Bone marrow (tissue), 2 donors: ENCODE data around the gene NME5.

ENCODE experiments used
- DNase-seq, 2 donors: peaks; one replicate each; lab custom pipeline; 2025; lab: John Stamatoyannopoulos, UW

Gene NME5

GRCh38 chr5:138132543-138132942 is 6.7 kb downstream of the NME5 start:
- no peak for DNase-seq

GRCh38 chr5:138129347-138129746 is 9.9 kb downstream of the NME5 start:
- no peak for DNase-seq

GRCh38 chr5:138128334-138128733 is 10.9 kb downstream of the NME5 start:
- no peak for DNase-seq

GRCh38 chr5:138115254-138115653 is 24.0 kb downstream of the NME5 start:
- no peak for DNase-seq

GRCh38 chr5:138111937-138112336 is 27.3 kb downstream of the NME5 start:
- no peak for DNase-seq

- no peak for DNase-seq
Measured at GRCh38 chr5:138111181-138111580, 28.0 kb downstream of the NME5 start.

GRCh38 chr5:138110266-138110963 is 28.8 kb downstream of the NME5 start:
- DNase-seq: no peak

- no peak for DNase-seq
Measured at GRCh38 chr5:138109463-138110265, 29.6 kb downstream of the NME5 start.

- no peak for DNase-seq
Measured at GRCh38 chr5:138107213-138107612, 32.0 kb downstream of the NME5 start.

GRCh38 chr5:138105709-138106108 is 33.5 kb downstream of the NME5 start:
- DNase-seq: no peak

GRCh38 chr5:138103319-138103637 is 36.0 kb downstream of the NME5 start:
- DNase-seq: no peak

GRCh38 chr5:138102454-138103318 is 36.5 kb downstream of the NME5 start:
- DNase-seq: no peak

GRCh38 chr5:138096997-138097828 is 42.0 kb downstream of the NME5 start:
- DNase-seq: no peak

- no peak for DNase-seq
Measured at GRCh38 chr5:138096363-138096762, 42.9 kb downstream of the NME5 start.

- no peak for DNase-seq
Measured at GRCh38 chr5:138095100-138095907, 43.9 kb downstream of the NME5 start.

GRCh38 chr5:138093036-138093435 is 46.2 kb downstream of the NME5 start:
- DNase-seq: no peak

- no peak for DNase-seq
Measured at GRCh38 chr5:138092301-138092700, 46.9 kb downstream of the NME5 start.

- DNase-seq: no peak
Measured at GRCh38 chr5:138091685-138092084, 47.5 kb downstream of the NME5 start.

GRCh38 chr5:138083702-138084101 is 55.5 kb downstream of the NME5 start, which contains the start of gene WNT8A:
WNT8A (plus strand) TSS chr5:138084033; CDS start chr5:138084128, 95 bp downstream.
- no peak for DNase-seq

GRCh38 chr5:138082033-138082432 is 57.2 kb downstream of the NME5 start:
- no peak for DNase-seq
